H9 (cell line): Measurements from ENCODE around the gene AKIRIN2. TPM values are rescaled to one million over a fixed set of nuclear protein-coding genes. Genes with fewer than 3 reads are reported as not detected.

Experiments used
- DNase-seq: peaks from one replicate; pipeline ENCODE4 v3.0.0-alpha.2; 2017
- H2AFZ ChIP-seq: one replicate; pipeline ENCODE4 v1.6.1; 2013; ENCODE audit warnings: mild to moderate bottlenecking, low read length, control low read depth, moderate library complexity
- H2AK5ac ChIP-seq: 2 replicates; pipeline ENCODE4 v1.6.1; 2013; ENCODE audit warnings: low read length, control low read depth, mixed read lengths; ENCODE audit not compliant: insufficient read length
- H2BK120ac ChIP-seq: one replicate; pipeline ENCODE4 v1.6.1; 2013; ENCODE audit warnings: low read depth, mild to moderate bottlenecking, low read length, control low read depth, inconsistent platforms; ENCODE audit not compliant: poor library complexity, severe bottlenecking
- H2BK12ac ChIP-seq: 2 replicates; pipeline ENCODE4 v1.6.1; 2013; ENCODE audit warnings: low read length, control low read depth, mixed read lengths, low read depth; ENCODE audit not compliant: insufficient read length
- H2BK15ac ChIP-seq: 2 replicates; pipeline ENCODE4 v1.6.1; 2013; ENCODE audit warnings: low read depth, low read length, control low read depth
- H2BK20ac ChIP-seq: one replicate; pipeline ENCODE4 v1.6.1; 2013; ENCODE audit warnings: low read depth, mild to moderate bottlenecking, low read length, control low read depth, inconsistent platforms; ENCODE audit not compliant: poor library complexity, severe bottlenecking
- H2BK5ac ChIP-seq: 2 replicates; pipeline ENCODE4 v1.6.1; 2013; ENCODE audit warnings: low read length, control low read depth, mixed read lengths; ENCODE audit not compliant: insufficient read length
- H3K14ac ChIP-seq: 2 replicates; pipeline ENCODE4 v1.6.1; 2013; ENCODE audit warnings: low read length, control low read depth; ENCODE audit not compliant: insufficient read depth
- H3K18ac ChIP-seq: 2 replicates; pipeline ENCODE4 v1.6.1; 2013; ENCODE audit warnings: low read depth, mild to moderate bottlenecking, mixed read lengths, low read length, control low read depth; ENCODE audit not compliant: insufficient read length
- H3K23ac ChIP-seq: 2 replicates; pipeline ENCODE4 v1.6.1; 2013; ENCODE audit warnings: low read length, control low read depth, mixed read lengths, low read depth; ENCODE audit not compliant: insufficient read length
- H3K23me2 ChIP-seq: 2 replicates; pipeline ENCODE4 v1.6.1; 2013; ENCODE audit warnings: low read depth, mild to moderate bottlenecking, mixed read lengths, low read length, control low read depth; ENCODE audit not compliant: insufficient read length, poor library complexity, severe bottlenecking
- H3K27ac ChIP-seq: 2 replicates; pipeline ENCODE4 v1.5.1; 2013; ENCODE audit warnings: low read length, control low read depth, mixed read lengths, low read depth; ENCODE audit not compliant: insufficient read length
- H3K27me3 ChIP-seq: 2 replicates; pipeline ENCODE4 v1.6.1; 2013; ENCODE audit warnings: low read length, control low read depth, inconsistent platforms; ENCODE audit not compliant: insufficient read depth
- H3K4ac ChIP-seq: 2 replicates; pipeline ENCODE4 v1.6.1; 2013; ENCODE audit warnings: low read depth, mild to moderate bottlenecking, control low read depth, inconsistent platforms, low read length, moderate library complexity
- H3K4me1 ChIP-seq: 2 replicates; pipeline ENCODE4 v1.6.1; 2013; ENCODE audit warnings: low read length, control low read depth, inconsistent platforms; ENCODE audit not compliant: insufficient read depth
- H3K4me2 ChIP-seq: 2 replicates; pipeline ENCODE4 v1.6.1; 2013; ENCODE audit warnings: low read length, control low read depth, mixed read lengths; ENCODE audit not compliant: insufficient read length, insufficient read depth
- H3K56ac ChIP-seq: 2 replicates; pipeline ENCODE4 v1.6.1; 2013; ENCODE audit warnings: low read depth, mild to moderate bottlenecking, mixed read lengths, low read length, control low read depth; ENCODE audit not compliant: insufficient read length
- H3K79me1 ChIP-seq: 2 replicates; pipeline ENCODE4 v1.6.1; 2013; ENCODE audit warnings: low read depth, mild to moderate bottlenecking, moderate library complexity, low read length, control low read depth, inconsistent platforms; ENCODE audit not compliant: insufficient read depth, poor library complexity, severe bottlenecking
- H3K79me2 ChIP-seq: 2 replicates; pipeline ENCODE4 v1.6.1; 2013; ENCODE audit warnings: low read length, control low read depth, inconsistent platforms; ENCODE audit not compliant: insufficient read depth
- H3K9ac ChIP-seq: 2 replicates; pipeline ENCODE4 v1.6.1; 2013; ENCODE audit warnings: low read length, control low read depth, mixed read lengths; ENCODE audit not compliant: insufficient read length; ENCODE audit errors: extremely low read depth
- H3K9me3 ChIP-seq: one replicate; pipeline ENCODE4 v1.6.1; 2013; ENCODE audit warnings: low read depth, low read length, inconsistent platforms; ENCODE audit not compliant: control insufficient read depth
- H3T11ph ChIP-seq: one replicate; pipeline ENCODE4 v1.6.1; 2013; ENCODE audit warnings: mild to moderate bottlenecking, low read length, control low read depth, inconsistent platforms
- H4K20me1 ChIP-seq: one replicate; pipeline ENCODE4 v1.6.1; 2013; ENCODE audit not compliant: control insufficient read depth, insufficient read length, insufficient read depth
- H4K5ac ChIP-seq: 2 replicates; pipeline ENCODE4 v1.6.1; 2013; ENCODE audit warnings: low read depth, mild to moderate bottlenecking, mixed read lengths, low read length, control low read depth; ENCODE audit not compliant: insufficient read length
- H4K8ac ChIP-seq: replicated peaks from 2 replicates; pipeline ENCODE4 v1.6.1; 2013; ENCODE audit warnings: low read length, control low read depth, mixed read lengths, low read depth; ENCODE audit not compliant: insufficient read length
- H4K91ac ChIP-seq: 2 replicates; pipeline ENCODE4 v1.6.1; 2013; ENCODE audit warnings: low read depth, mild to moderate bottlenecking, moderate library complexity, mixed read lengths, low read length, control low read depth; ENCODE audit not compliant: insufficient read length
- H3K27ac Mint-ChIP-seq, 3 experiments: 2 replicates in 2 of 3; 3 replicates in 1 of 3; pipeline ENCODE4 v1.8.0; 2020 to 2021; ENCODE audit warnings: mixed read lengths in 3 of 3, mild to moderate bottlenecking in 1 of 3, moderate library complexity in 1 of 3
- H3K27me3 Mint-ChIP-seq: 2 replicates; pipeline ENCODE4 v1.8.0; 2021; ENCODE audit warnings: low read depth, mild to moderate bottlenecking, moderate library complexity, mixed read lengths
- H3K36me3 Mint-ChIP-seq, 3 experiments: 2 replicates in 2 of 3; 3 replicates in 1 of 3; pipeline ENCODE4 v1.8.0; 2020 to 2021; ENCODE audit warnings: low read depth in 3 of 3, mixed read lengths in 3 of 3; ENCODE audit not compliant: insufficient read depth in 1 of 3
- H3K4me1 Mint-ChIP-seq, 2 experiments: 2 replicates each; pipeline ENCODE4 v1.8.0; 2020; ENCODE audit warnings: mixed read lengths in 2 of 2
- H3K4me3 Mint-ChIP-seq, 2 experiments: 2 replicates in 1 of 2; 3 replicates in 1 of 2; pipeline ENCODE4 v1.8.0; 2020 to 2021; ENCODE audit warnings: mild to moderate bottlenecking in 2 of 2, mixed read lengths in 2 of 2, moderate library complexity in 1 of 2
- H3K9me3 Mint-ChIP-seq, 2 experiments: 2 replicates in 1 of 2; 3 replicates in 1 of 2; pipeline ENCODE4 v1.8.0; 2020; ENCODE audit warnings: mild to moderate bottlenecking in 2 of 2, mixed read lengths in 2 of 2, moderate library complexity in 1 of 2
- CTCF ChIP-seq: fragments of 200-600 bp; sonication (generic); conservative IDR thresholded peaks from 3 replicates; pipeline ENCODE4 v1.8.0; 2021; ENCODE audit warnings: antibody characterized with exemption, mild to moderate bottlenecking
- WGBS: extraction: QIAGEN DNeasy Blood & Tissue Kit; methylation state at CpG from one replicate; pipeline ENCODE4 v1.1.7; 2013; ENCODE audit warnings: missing lambda C conversion rate, low lambda C conversion rate, mixed read lengths; ENCODE audit not compliant: insufficient read length; ENCODE audit errors: extremely low coverage; 5-methylcytosine and 5-hydroxymethylcytosine counted together
- total RNA-seq: library from RNA; stranded (reverse); gene quantifications from 2 replicates; pipeline ENCODE4 v1.2.1, GENCODE V29; 2021

AKIRIN2 gene
- total RNA-seq, 1 experiment from 2014 or later = 75.7 TPM

- Histone ChIP-seq H3K27ac (no peak overlapping the region), H2BK5ac (no peak overlapping the region), H2BK12ac (no peak overlapping the region), H3K9ac (no peak overlapping the region), H3K56ac (no peak overlapping the region), H2BK20ac (no peak overlapping the region), H3K23ac (no peak overlapping the region), H3T11ph (no peak overlapping the region), H3K4ac (no peak overlapping the region), H3K79me2 (no peaks in the 10 kb centered on the region), H3K18ac (no peak overlapping the region), H3K23me2 (no peaks in the 10 kb centered on the region), H4K91ac (no peak overlapping the region), H4K8ac (no peak overlapping the region), H3K79me1 (no peaks in the 10 kb centered on the region), H2BK15ac (no peak overlapping the region), H3K9me3 (no peaks in the 10 kb centered on the region), H2AK5ac (no peak overlapping the region), H3K4me1 (no peaks in the 10 kb centered on the region), H3K27me3 (no peaks in the 10 kb centered on the region), H3K14ac (no peak overlapping the region), H4K5ac (no peak overlapping the region), H4K20me1 (no peaks in the 10 kb centered on the region), H3K4me2 (no peak overlapping the region), H2AFZ (no peak overlapping the region), H2BK120ac (no peak overlapping the region)
- no peaks in the 10 kb centered on the region for H3K9me3 Mint-ChIP-seq
- WGBS = no CpG with 5 or more reads among the region's 6 CpGs
- DNase-seq = no peak
- peaks cover 26 to 67% (median 43%) of the 10 kb centered on the region in 3 experiments; a peak in 6 of 7 replicates for H3K36me3 Mint-ChIP-seq
- H3K4me1 Mint-ChIP-seq = peaks cover 13 to 19% of the 10 kb centered on the region in 2 experiments
- no peaks in the 10 kb centered on the region for H3K27me3 Mint-ChIP-seq
- no peak for TF ChIP-seq CTCF
- peak overlapping the region; percentile 33 to 76 (median 76); a peak in 4 of 7 replicates for H3K27ac Mint-ChIP-seq
- H3K4me3 Mint-ChIP-seq = no peak overlapping the region
These were observed 30.4 kb downstream of the AKIRIN2 start for GRCh38 chr6:87671555-87672029.
